ENCODE data around the gene GMCL2.

Gene GMCL2

GRCh38 chr5:178180141-178180863 is 6.9 kb downstream of the GMCL2 start:
- Histone ChIP-seq H3K9me3 (ENCODE audit: severe bottlenecking) (no peaks in the 10 kb centered on the region), H3K27ac (no peak overlapping the region), H3K4me3 (ENCODE audit: low read depth, low read length) (no peak overlapping the region), H3K27me3 (ENCODE audit: insufficient read depth, low read depth, severe bottlenecking) (no peaks in the 10 kb centered on the region), H3K36me3 (no peaks in the 10 kb centered on the region)
- no peak for TF ChIP-seq CTCF (IDR thresholded peaks at IDR 0.05; ENCODE audit: low read depth, low read length)
- DNase-seq: no peak

GRCh38 chr5:178177569-178177968 is 9.6 kb downstream of the GMCL2 start:
- H3K27ac ChIP-seq: no peak overlapping the region
- H3K27me3 ChIP-seq (ENCODE audit: insufficient read depth, low read depth, severe bottlenecking): no peaks in the 10 kb centered on the region
- DNase-seq: no peak
- no peaks in the 10 kb centered on the region for H3K9me3 ChIP-seq (ENCODE audit: severe bottlenecking)
- TF ChIP-seq CTCF (IDR thresholded peaks at IDR 0.05; ENCODE audit: low read depth, low read length): no peak
- no peaks in the 10 kb centered on the region for H3K36me3 ChIP-seq
- no peak overlapping the region for H3K4me3 ChIP-seq (ENCODE audit: low read depth, low read length)

GRCh38 chr5:178176791-178177190 is 10.4 kb downstream of the GMCL2 start:
- H3K27me3 ChIP-seq (ENCODE audit: insufficient read depth, low read depth, severe bottlenecking): no peaks in the 10 kb centered on the region
- TF ChIP-seq CTCF (IDR thresholded peaks at IDR 0.05; ENCODE audit: low read depth, low read length): no peak
- H3K9me3 ChIP-seq (ENCODE audit: severe bottlenecking): no peaks in the 10 kb centered on the region
- no peak overlapping the region for H3K4me3 ChIP-seq (ENCODE audit: low read depth, low read length)
- H3K36me3 ChIP-seq: no peaks in the 10 kb centered on the region
- DNase-seq: no peak
- H3K27ac ChIP-seq: no peak overlapping the region

- no peaks in the 10 kb centered on the region for H3K27me3 ChIP-seq (ENCODE audit: insufficient read depth, low read depth, severe bottlenecking)
- no peak for TF ChIP-seq CTCF (IDR thresholded peaks at IDR 0.05; ENCODE audit: low read depth, low read length)
- H3K4me3 ChIP-seq (ENCODE audit: low read depth, low read length): no peak overlapping the region
- H3K36me3 ChIP-seq: no peaks in the 10 kb centered on the region
- H3K27ac ChIP-seq: no peak overlapping the region
- H3K9me3 ChIP-seq (ENCODE audit: severe bottlenecking): no peaks in the 10 kb centered on the region
- no peak for DNase-seq
These were observed 12.7 kb downstream of the GMCL2 start for GRCh38 chr5:178174456-178174855.

GRCh38 chr5:178170455-178170854 is 16.7 kb downstream of the GMCL2 start:
- Histone ChIP-seq H3K27me3 (ENCODE audit: insufficient read depth, low read depth, severe bottlenecking) (no peaks in the 10 kb centered on the region), H3K27ac (no peak overlapping the region), H3K9me3 (ENCODE audit: severe bottlenecking) (no peaks in the 10 kb centered on the region), H3K36me3 (no peaks in the 10 kb centered on the region), H3K4me3 (ENCODE audit: low read depth, low read length) (no peak overlapping the region)
- TF ChIP-seq CTCF (IDR thresholded peaks at IDR 0.05; ENCODE audit: low read depth, low read length): no peak
- no peak for DNase-seq

GRCh38 chr5:178165581-178165980 is 21.6 kb downstream of the GMCL2 start:
- no peak for TF ChIP-seq CTCF (IDR thresholded peaks at IDR 0.05; ENCODE audit: low read depth, low read length)
- Histone ChIP-seq H3K4me3 (ENCODE audit: low read depth, low read length) (no peak overlapping the region), H3K9me3 (ENCODE audit: severe bottlenecking) (no peaks in the 10 kb centered on the region), H3K36me3 (no peaks in the 10 kb centered on the region), H3K27me3 (ENCODE audit: insufficient read depth, low read depth, severe bottlenecking) (no peaks in the 10 kb centered on the region), H3K27ac (no peak overlapping the region)
- no peak for DNase-seq

Data from WERI-Rb-1 (cell line).